GM19468 (cell line): ENCODE measurements around the gene CCDC121.
"Not testable (repeated sequence)": the region's sequence is repeated elsewhere in the genome, so short reads cannot be mapped to it uniquely, and the experiment has no call there.

Experiments used
- ATAC-seq: cut with Tn5 transposase; IDR thresholded peaks from one replicate; pipeline ENCODE4 v1.9.1; 2021; ENCODE audit warnings: mild to moderate bottlenecking, moderate library complexity, moderate number of reproducible peaks; ENCODE audit not compliant: unreplicated experiment; ENCODE audit errors: extremely low read depth

The CCDC121 gene

GRCh38 chr2:27638037-27638637 is 9.3 kb upstream of the CCDC121 start:
- no peak for ATAC-seq

- no peak for ATAC-seq
Observed at GRCh38 chr2:27636766-27637165, 8.0 kb upstream of the CCDC121 start.

GRCh38 chr2:27634291-27634690 is 5.5 kb upstream of the CCDC121 start:
- ATAC-seq, result no peak

- not testable (repeated sequence) for ATAC-seq
Observed at GRCh38 chr2:27630257-27630656, 1.4 kb upstream of the CCDC121 start.

- ATAC-seq, result no peak
Observed at GRCh38 chr2:27627963-27628766, 647 bp downstream of the CCDC121 start.

- ATAC-seq, result not testable (repeated sequence)
Observed at GRCh38 chr2:27626921-27627320, 1.9 kb downstream of the CCDC121 start.

GRCh38 chr2:27626323-27626722 is 2.5 kb downstream of the CCDC121 start:
- not testable (repeated sequence) for ATAC-seq

GRCh38 chr2:27624943-27625342 is 3.9 kb downstream of the CCDC121 start:
- no peak for ATAC-seq

GRCh38 chr2:27622921-27623384 is 5.9 kb downstream of the CCDC121 start:
- ATAC-seq, result no peak

- no peak for ATAC-seq
Observed at GRCh38 chr2:27621524-27621923, 7.3 kb downstream of the CCDC121 start.

- ATAC-seq, result no peak
Observed at GRCh38 chr2:27615316-27615715, 13.5 kb downstream of the CCDC121 start.

- ATAC-seq, result no peak
Observed at GRCh38 chr2:27613985-27614384, 14.8 kb downstream of the CCDC121 start.

- no peak for ATAC-seq
Observed at GRCh38 chr2:27606611-27607010, 22.2 kb downstream of the CCDC121 start.

- ATAC-seq, result no peak
Observed at GRCh38 chr2:27596627-27597026, 32.2 kb downstream of the CCDC121 start.

GRCh38 chr2:27595412-27595811 is 33.4 kb downstream of the CCDC121 start:
- not testable (repeated sequence) for ATAC-seq

- not testable (repeated sequence) for ATAC-seq
Observed at GRCh38 chr2:27594020-27594703, 34.6 kb downstream of the CCDC121 start.

GRCh38 chr2:27593240-27593639 is 35.6 kb downstream of the CCDC121 start:
- ATAC-seq, result no peak

GRCh38 chr2:27591745-27592144 is 37.1 kb downstream of the CCDC121 start:
- ATAC-seq, result no peak

GRCh38 chr2:27588308-27588707 is 40.5 kb downstream of the CCDC121 start:
- ATAC-seq, result no peak

- no peak for ATAC-seq
Observed at GRCh38 chr2:27587025-27587424, 41.8 kb downstream of the CCDC121 start.

GRCh38 chr2:27584597-27584996 is 44.2 kb downstream of the CCDC121 start:
- no peak for ATAC-seq
